DND-41 (cell line): Measurements from ENCODE around the gene POLK.

Experiments
- ATAC-seq: fragments of 200-7000 bp; cut with Tn5 transposase; 3 replicates; pipeline ENCODE4 v1.9.1; 2021; ENCODE audit warnings: low read depth; ENCODE audit not compliant: insufficient read depth
- DNase-seq: peaks from one replicate; pipeline ENCODE4 v3.0.0-alpha.2; 2020
- H2AFZ ChIP-seq: 2 replicates; pipeline ENCODE4 v1.6.0; 2012; ENCODE audit warnings: low read depth, low read length
- H3K27ac ChIP-seq: 2 replicates; pipeline ENCODE4 v1.5.1; 2012; ENCODE audit warnings: low read length, inconsistent platforms
- H3K27me3 ChIP-seq: fragments of 200-600 bp; sonication (generic); 2 replicates; pipeline ENCODE4 v1.6.0; 2012; ENCODE audit warnings: low read length, mild to moderate bottlenecking, inconsistent platforms; ENCODE audit not compliant: insufficient read depth, poor library complexity
- H3K36me3 ChIP-seq: 2 replicates; pipeline ENCODE4 v1.5.1; 2012; ENCODE audit warnings: low read length, inconsistent platforms; ENCODE audit not compliant: insufficient read depth
- H3K4me1 ChIP-seq: 2 replicates; pipeline ENCODE4 v1.5.1; 2012; ENCODE audit warnings: mild to moderate bottlenecking, low read length; ENCODE audit not compliant: insufficient read depth
- H3K4me2 ChIP-seq: 2 replicates; pipeline ENCODE4 v1.6.0; 2012; ENCODE audit warnings: mild to moderate bottlenecking, moderate library complexity, low read length, inconsistent platforms; ENCODE audit not compliant: insufficient read depth
- H3K4me3 ChIP-seq, 2 experiments: fragments of 200-600 bp in 1 of 2; shearing (Covaris generic) in 1 of 2; 2 replicates each; pipeline ENCODE4 v1.5.1; 2012 to 2016; ENCODE audit warnings: inconsistent platforms in 2 of 2, low read length in 2 of 2, mild to moderate bottlenecking in 2 of 2, low read depth in 1 of 2, moderate library complexity in 1 of 2
- H3K79me2 ChIP-seq: 2 replicates; pipeline ENCODE4 v1.6.0; 2012; ENCODE audit warnings: low read length, inconsistent platforms; ENCODE audit not compliant: insufficient read depth
- H3K9ac ChIP-seq: 2 replicates; pipeline ENCODE4 v1.6.0; 2012; ENCODE audit warnings: low read depth, mild to moderate bottlenecking, inconsistent platforms, low read length, moderate library complexity
- H3K9me3 ChIP-seq: 2 replicates; pipeline ENCODE4 v1.5.1; 2012; ENCODE audit warnings: low read length, moderate library complexity, mild to moderate bottlenecking, inconsistent platforms; ENCODE audit not compliant: insufficient read depth, severe bottlenecking
- H4K20me1 ChIP-seq: 2 replicates; pipeline ENCODE4 v1.6.0; 2012; ENCODE audit warnings: low read length; ENCODE audit not compliant: insufficient read depth
- EZH2 ChIP-seq: IDR thresholded peaks from 3 replicates; pipeline ENCODE4 v1.6.1; 2012; ENCODE audit warnings: borderline replicate concordance, low read depth, mild to moderate bottlenecking, moderate library complexity, low read length, inconsistent platforms; ENCODE audit not compliant: severe bottlenecking
- TF ChIP-seq, protein P1 (sequence below): IDR thresholded peaks from 2 replicates; pipeline ENCODE4 v1.5.1; 2012; ENCODE audit warnings: borderline replicate concordance, low read length, moderate library complexity, mild to moderate bottlenecking; ENCODE audit not compliant: poor library complexity, severe bottlenecking; ENCODE audit errors: extremely low read depth

Gene POLK

DNA sequence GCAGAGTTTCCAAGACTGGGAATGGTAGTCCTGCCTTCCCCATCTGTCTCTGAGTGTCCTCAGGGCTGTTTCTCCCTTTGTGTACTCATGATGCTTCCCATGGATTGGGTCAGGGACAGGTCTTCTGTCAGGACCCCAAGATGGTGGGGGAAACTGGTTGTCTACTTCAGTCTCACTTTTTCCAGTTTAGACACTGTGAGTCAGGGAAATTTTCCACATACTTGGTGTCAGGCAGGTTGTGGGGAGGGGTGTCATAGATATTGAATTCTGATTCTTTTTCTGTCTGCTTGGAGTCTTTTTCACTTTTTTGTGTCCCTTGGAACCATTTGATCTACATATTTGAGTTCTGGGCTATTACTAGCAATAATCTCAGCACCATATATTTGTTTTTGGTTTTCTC, 10.3 kb downstream of the POLK start:
- DNase-seq: no peak
- Histone ChIP-seq H3K9ac (no peak overlapping the region), H3K9me3 (peaks cover 21% of the 10 kb centered on the region), H3K4me1 (no peaks in the 10 kb centered on the region), H4K20me1 (peaks cover 10% of the 10 kb centered on the region; the same call in 1 of the 2 replicates), H3K27ac (no peak overlapping the region), H3K27me3 (no peaks in the 10 kb centered on the region), H3K4me3 (no peak overlapping the region), H3K79me2 (peaks cover 99% of the 10 kb centered on the region), H3K4me2 (no peak overlapping the region), H3K36me3 (no peaks in the 10 kb centered on the region), H2AFZ (no peak overlapping the region)
- ATAC-seq: no peak
- TF ChIP-seq, protein P1, sequence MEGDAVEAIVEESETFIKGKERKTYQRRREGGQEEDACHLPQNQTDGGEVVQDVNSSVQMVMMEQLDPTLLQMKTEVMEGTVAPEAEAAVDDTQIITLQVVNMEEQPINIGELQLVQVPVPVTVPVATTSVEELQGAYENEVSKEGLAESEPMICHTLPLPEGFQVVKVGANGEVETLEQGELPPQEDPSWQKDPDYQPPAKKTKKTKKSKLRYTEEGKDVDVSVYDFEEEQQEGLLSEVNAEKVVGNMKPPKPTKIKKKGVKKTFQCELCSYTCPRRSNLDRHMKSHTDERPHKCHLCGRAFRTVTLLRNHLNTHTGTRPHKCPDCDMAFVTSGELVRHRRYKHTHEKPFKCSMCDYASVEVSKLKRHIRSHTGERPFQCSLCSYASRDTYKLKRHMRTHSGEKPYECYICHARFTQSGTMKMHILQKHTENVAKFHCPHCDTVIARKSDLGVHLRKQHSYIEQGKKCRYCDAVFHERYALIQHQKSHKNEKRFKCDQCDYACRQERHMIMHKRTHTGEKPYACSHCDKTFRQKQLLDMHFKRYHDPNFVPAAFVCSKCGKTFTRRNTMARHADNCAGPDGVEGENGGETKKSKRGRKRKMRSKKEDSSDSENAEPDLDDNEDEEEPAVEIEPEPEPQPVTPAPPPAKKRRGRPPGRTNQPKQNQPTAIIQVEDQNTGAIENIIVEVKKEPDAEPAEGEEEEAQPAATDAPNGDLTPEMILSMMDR: no peak
- TF ChIP-seq EZH2: no peak

DNA sequence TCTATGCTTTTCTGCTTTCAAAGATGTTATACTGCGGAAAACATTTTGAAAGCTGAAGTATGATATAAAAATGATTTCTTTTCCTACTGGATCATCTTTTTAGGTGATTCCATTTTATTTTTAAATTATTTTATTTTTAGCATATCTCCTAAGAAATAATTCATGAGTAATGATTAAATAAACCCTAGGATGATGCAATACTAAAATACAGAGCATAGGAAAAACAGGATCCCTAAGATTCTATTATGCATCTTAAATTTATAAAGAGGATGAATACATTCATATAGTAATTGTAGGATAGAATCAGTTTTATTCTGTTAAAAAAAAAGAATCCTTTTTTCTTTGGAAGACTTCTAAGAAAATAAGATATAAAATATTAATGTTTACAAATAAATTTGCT, 10.9 kb downstream of the POLK start:
- Histone ChIP-seq H3K4me2 (no peak overlapping the region), H4K20me1 (peaks cover 10% of the 10 kb centered on the region; the same call in 1 of the 2 replicates), H3K9ac (no peak overlapping the region), H3K4me3 (no peak overlapping the region), H3K27me3 (no peaks in the 10 kb centered on the region), H3K79me2 (peaks cover 98% of the 10 kb centered on the region), H3K9me3 (peaks cover 21% of the 10 kb centered on the region), H3K36me3 (no peaks in the 10 kb centered on the region), H3K4me1 (no peaks in the 10 kb centered on the region), H3K27ac (no peak overlapping the region), H2AFZ (no peak overlapping the region)
- DNase-seq (no peak), ATAC-seq (no peak)
- TF ChIP-seq, protein P1: no peak
- no peak for TF ChIP-seq EZH2

DNA sequence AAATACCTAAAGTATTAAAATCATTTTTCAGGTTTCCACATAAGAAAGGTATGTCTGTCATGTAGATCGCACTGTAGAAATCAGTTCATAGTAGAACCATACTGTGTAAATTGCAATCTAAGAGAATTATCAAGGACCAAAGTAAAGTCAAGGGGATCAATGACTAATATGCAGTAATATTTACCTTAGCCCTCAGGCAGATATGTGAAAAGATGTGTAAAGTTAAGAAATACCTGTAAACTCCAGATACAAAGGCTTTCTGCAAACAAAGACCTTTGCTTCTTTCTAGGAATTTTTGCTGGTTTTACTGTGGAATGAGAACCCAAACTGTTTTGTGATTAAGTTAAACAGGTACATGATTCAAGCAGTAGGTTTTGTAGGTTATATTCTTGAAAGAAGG, 11.6 kb downstream of the POLK start:
- TF ChIP-seq, protein P1: no peak
- no peak for TF ChIP-seq EZH2

DNA sequence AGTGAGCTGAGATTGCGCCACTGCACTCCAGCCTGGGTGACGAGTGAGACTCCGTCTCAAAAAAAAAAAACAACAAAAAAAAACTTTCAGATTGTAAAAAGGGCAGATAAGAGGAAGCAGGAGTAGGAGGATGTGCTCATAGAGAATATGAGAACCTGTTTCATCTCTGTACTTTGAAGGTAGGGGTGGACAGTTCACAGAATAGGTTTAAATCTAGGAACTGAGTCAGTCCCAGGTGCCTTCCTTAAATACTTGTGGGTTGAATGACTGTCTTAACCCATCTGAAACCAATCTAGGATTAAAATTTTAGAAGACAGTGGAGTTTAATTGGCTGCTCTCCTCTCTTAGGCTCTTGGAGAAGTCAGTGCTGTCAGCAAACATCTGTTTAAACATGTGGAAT, 12.4 kb downstream of the POLK start:
- H3K4me1 ChIP-seq: no peaks in the 10 kb centered on the region
- no peak overlapping the region for H3K4me2 ChIP-seq
- H3K4me3 ChIP-seq: no peak overlapping the region
- no peak overlapping the region for H2AFZ ChIP-seq
- no peak overlapping the region for H3K9ac ChIP-seq
- no peaks in the 10 kb centered on the region for H3K36me3 ChIP-seq
- H3K27me3 ChIP-seq: no peaks in the 10 kb centered on the region
- ATAC-seq (0 out of 3 replicates have a peak, but pooled peaks have one; percentile 22), DNase-seq (no peak)
- TF ChIP-seq EZH2: no peak
- TF ChIP-seq, protein P1: no peak
- peaks cover 11% of the 10 kb centered on the region; the same call in 1 of the 2 replicates for H4K20me1 ChIP-seq
- H3K27ac ChIP-seq: no peak overlapping the region
- peaks cover 98% of the 10 kb centered on the region for H3K79me2 ChIP-seq
- H3K9me3 ChIP-seq: peaks cover 21% of the 10 kb centered on the region

More for the DNA sequence above, 11.6 kb downstream of the POLK start:
- Histone ChIP-seq H3K4me1 (no peaks in the 10 kb centered on the region), H3K79me2 (peaks cover 98% of the 10 kb centered on the region), H3K27me3 (no peaks in the 10 kb centered on the region), H3K9me3 (peaks cover 21% of the 10 kb centered on the region), H3K4me2 (no peak overlapping the region), H3K9ac (no peak overlapping the region), H3K4me3 (no peak overlapping the region), H3K36me3 (no peaks in the 10 kb centered on the region), H4K20me1 (peaks cover 10% of the 10 kb centered on the region; the same call in 1 of the 2 replicates), H3K27ac (no peak overlapping the region), H2AFZ (no peak overlapping the region)
- ATAC-seq: no peak
- no peak for DNase-seq
